Measurements from ENCODE around the gene HNRNPA3. TPM values are rescaled to one million over a fixed set of nuclear protein-coding genes. Genes with fewer than 3 reads are reported as not detected.

The HNRNPA3 gene
- polyA plus RNA-seq, 1 of the 3 experiments (the other 2 are of a cell fraction) = 102 TPM

- no peaks in the 10 kb centered on the region for H3K27me3 ChIP-seq (ENCODE audit: insufficient read depth)
- DNase-seq = peak; percentile 78
- H3K9me3 ChIP-seq = no peaks in the 10 kb centered on the region
- H4K20me1 ChIP-seq (ENCODE audit: insufficient read depth) = no peaks in the 10 kb centered on the region
- ChIA-PET POLR2A (interaction anchor here (0.7 to 2.2 kb wide), 4 partner anchors 47 to 595 kb away, joined by 3 to 11 read pairs (median 6); partner anchors contain the start of genes HNRNPA3 and NFE2L2), CTCF (interaction anchor here (0.5 to 6.9 kb wide), 120 partner anchors 10 to 1578 kb away, joined by 3 to 121 read pairs (median 5); partner anchors contain the start of genes AGPS, HNRNPA3, HOXD10 and NFE2L2)
- H3K36me3 ChIP-seq (replicated peaks in 1 of 2; ENCODE audit: control insufficient read depth in 1 of 2, insufficient read depth in 2 of 2, low read length in 1 of 2) = no peaks in the 10 kb centered on the region
- no peaks in the 10 kb centered on the region for H3K79me2 ChIP-seq (ENCODE audit: insufficient read depth)
- no peaks in the 10 kb centered on the region for H3K9me2 ChIP-seq
- peak overlapping the region; percentile 35 to 59 for H3K4me3 ChIP-seq (ENCODE audit: low read depth in 2 of 2, low read length in 1 of 2)
- peak overlapping the region; percentile 39 to 43; a peak in 3 of 4 replicates for H3K27ac ChIP-seq (ENCODE audit: low read depth in 2 of 2, low read length in 1 of 2)
- H3F3A ChIP-seq (replicated peaks; ENCODE audit: insufficient read depth) = peaks cover 10% of the 10 kb centered on the region
- H2AFZ ChIP-seq (ENCODE audit: low read depth) = peak overlapping the region; percentile 94
- H3K4me2 ChIP-seq = peak overlapping the region; percentile 63
- H3K9ac ChIP-seq = peak overlapping the region; percentile 47; the same call in 1 of the 2 replicates
- 9% methylated on average over 13 of the region's 13 CpGs for WGBS (ENCODE audit: low lambda C conversion rate)
- H3K4me1 ChIP-seq (ENCODE audit: control insufficient read depth in 1 of 2, insufficient read depth in 2 of 2, low read depth in 1 of 2, low read length in 1 of 2) = peaks cover 12 to 24% of the 10 kb centered on the region in 2 experiments; a peak in 3 of 4 replicates
- TF ChIP-seq TCF12 (IDR thresholded peaks at IDR 0.05) (peak; percentile 15; the same call in 1 of the 2 replicates), NFIC (IDR thresholded peaks at IDR 0.05; ENCODE audit: borderline replicate concordance) (no peak), MEF2A (IDR thresholded peaks at IDR 0.05; ENCODE audit: borderline replicate concordance, low read depth) (no peak), FOXJ3 (CRISPR knock-in tag; IDR thresholded peaks at IDR 0.05) (no peak; the same call in 1 of the 2 replicates), SIN3A (IDR thresholded peaks at IDR 0.05; ENCODE audit: borderline replicate concordance, low read depth, low read length) (no peak), GABPA (IDR thresholded peaks at IDR 0.05; ENCODE audit: low read depth) (no peak), JUND (IDR thresholded peaks at IDR 0.05) (peak; percentile 15; the same call in 1 of the 2 replicates), MXI1 (IDR thresholded peaks at IDR 0.05; ENCODE audit: low read depth, low read length) (peak; percentile 61; the same call in 1 of the 2 replicates), POLR2AphosphoS5 (IDR thresholded peaks at IDR 0.05; ENCODE audit: low read depth, low read length) (no peak), YY1 (IDR thresholded peaks at IDR 0.05; ENCODE audit: low read depth) (peak; percentile 35; the same call in 1 of the 2 replicates), MAX (IDR thresholded peaks at IDR 0.05; ENCODE audit: low read depth) (no peak), EP300 (IDR thresholded peaks at IDR 0.05; ENCODE audit: borderline replicate concordance in 1 of 2, low read depth in 1 of 2, low read length in 1 of 2) (peak in 1 of 2 experiments; percentile 11; a peak in 1 of 4 replicates), RAD21 (IDR thresholded peaks at IDR 0.05; ENCODE audit: low read length) (peak; percentile 99), ZBTB33 (IDR thresholded peaks at IDR 0.05; ENCODE audit: borderline replicate concordance, low read depth) (no peak), RFX5 (IDR thresholded peaks at IDR 0.05; ENCODE audit: low read length) (0 out of 2 replicates have a peak, but pooled peaks have one; percentile 21), RCOR1 (IDR thresholded peaks at IDR 0.05; ENCODE audit: low read length) (peak; percentile 66; the same call in 1 of the 2 replicates), REST (IDR thresholded peaks at IDR 0.05; ENCODE audit: low read depth, low read length) (no peak), SMC3 (IDR thresholded peaks at IDR 0.05; ENCODE audit: low read depth, low read length) (peak; percentile 94), USF2 (IDR thresholded peaks at IDR 0.05; ENCODE audit: borderline replicate concordance, low read depth, low read length) (no peak), TEAD4 (IDR thresholded peaks at IDR 0.05; ENCODE audit: borderline replicate concordance, insufficient read depth) (no peak), USF1 (IDR thresholded peaks at IDR 0.05; ENCODE audit: borderline replicate concordance, low read depth) (no peak), GATA2 (CRISPR knock-in tag; IDR thresholded peaks at IDR 0.05) (peak; percentile 15; the same call in 1 of the 2 replicates), FOSL2 (IDR thresholded peaks at IDR 0.05; ENCODE audit: borderline replicate concordance, low read depth) (peak; percentile 36; the same call in 1 of the 2 replicates), NRF1 (IDR thresholded peaks at IDR 0.05; ENCODE audit: low read depth, low read length) (no peak), ELF1 (IDR thresholded peaks at IDR 0.05) (no peak)
These were observed 48.0 kb upstream of the HNRNPA3 start for GRCh38 chr2:177164584-177165052.
